ENCODE results near the gene CRIM1. TPM values are rescaled to one million over a fixed set of nuclear protein-coding genes. Genes with fewer than 3 reads are reported as not detected.

Gene CRIM1
- total and polyA plus RNA-seq, 2 donors (not counting 1 experiment from before 2014, with no cell fraction given) = 364 to 661 TPM

DNA sequence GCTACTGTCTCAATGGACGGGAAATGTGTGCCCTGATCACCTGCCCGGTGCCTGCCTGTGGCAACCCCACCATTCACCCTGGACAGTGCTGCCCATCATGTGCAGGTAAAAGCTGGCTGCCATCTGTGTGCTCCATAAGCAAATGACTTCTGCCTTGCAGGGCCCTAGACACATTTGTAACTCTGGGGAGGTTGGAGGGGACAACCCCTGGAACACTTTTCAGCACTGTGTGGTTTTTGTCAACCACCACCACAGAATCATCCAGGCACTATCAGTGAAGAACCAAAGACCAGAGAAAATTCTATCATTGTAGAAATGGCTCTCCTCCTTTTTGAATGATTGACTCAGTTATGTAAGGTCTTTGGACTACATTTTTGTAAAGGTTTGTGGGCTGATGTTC lies 158.1 kb downstream of the CRIM1 start:
- peaks cover 6% of the 10 kb centered on the region for H3K4me1 ChIP-seq (ENCODE audit: control insufficient read depth, extremely low read depth, insufficient read depth, low read length)
- H3K9me3 ChIP-seq (ENCODE audit: control insufficient read depth, insufficient read depth, low read depth, low read length) = no peaks in the 10 kb centered on the region
- H3K27ac ChIP-seq (ENCODE audit: insufficient read depth, low read length) = no peak overlapping the region
- no peaks in the 10 kb centered on the region for H4K20me1 ChIP-seq (ENCODE audit: control insufficient read depth, extremely low read depth, insufficient read depth, low read length)
- no peaks in the 10 kb centered on the region for H3K27me3 ChIP-seq (ENCODE audit: control insufficient read depth, insufficient read depth, low read length)
- H3K79me2 ChIP-seq (ENCODE audit: control insufficient read depth, insufficient read depth, low read length) = peaks cover 18% of the 10 kb centered on the region
- H3K9ac ChIP-seq (ENCODE audit: insufficient read depth, low read length) = no peak overlapping the region
- no peak for DNase-seq (ENCODE audit: low read depth in 2 of 2)
- no peak overlapping the region for H3K4me3 ChIP-seq (replicated peaks in 1 of 4; ENCODE audit: control extremely low read depth in 1 of 4, insufficient read depth in 1 of 4, low read depth in 3 of 4, low read length in 4 of 4)
- TF ChIP-seq EZH2 (IDR thresholded peaks at IDR 0.05; ENCODE audit: low read length, missing control alignments) = no peak
- TF ChIP-seq, protein P1, sequence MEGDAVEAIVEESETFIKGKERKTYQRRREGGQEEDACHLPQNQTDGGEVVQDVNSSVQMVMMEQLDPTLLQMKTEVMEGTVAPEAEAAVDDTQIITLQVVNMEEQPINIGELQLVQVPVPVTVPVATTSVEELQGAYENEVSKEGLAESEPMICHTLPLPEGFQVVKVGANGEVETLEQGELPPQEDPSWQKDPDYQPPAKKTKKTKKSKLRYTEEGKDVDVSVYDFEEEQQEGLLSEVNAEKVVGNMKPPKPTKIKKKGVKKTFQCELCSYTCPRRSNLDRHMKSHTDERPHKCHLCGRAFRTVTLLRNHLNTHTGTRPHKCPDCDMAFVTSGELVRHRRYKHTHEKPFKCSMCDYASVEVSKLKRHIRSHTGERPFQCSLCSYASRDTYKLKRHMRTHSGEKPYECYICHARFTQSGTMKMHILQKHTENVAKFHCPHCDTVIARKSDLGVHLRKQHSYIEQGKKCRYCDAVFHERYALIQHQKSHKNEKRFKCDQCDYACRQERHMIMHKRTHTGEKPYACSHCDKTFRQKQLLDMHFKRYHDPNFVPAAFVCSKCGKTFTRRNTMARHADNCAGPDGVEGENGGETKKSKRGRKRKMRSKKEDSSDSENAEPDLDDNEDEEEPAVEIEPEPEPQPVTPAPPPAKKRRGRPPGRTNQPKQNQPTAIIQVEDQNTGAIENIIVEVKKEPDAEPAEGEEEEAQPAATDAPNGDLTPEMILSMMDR (conservative IDR thresholded peaks at IDR 0.05 in 1 of 2, IDR thresholded peaks at IDR 0.05 in 1 of 2; ENCODE audit: low read depth in 1 of 2, low read length in 2 of 2) = no peak
- no peak overlapping the region for H2AFZ ChIP-seq (ENCODE audit: low read length)
- no peak overlapping the region for H3K4me2 ChIP-seq (ENCODE audit: extremely low read depth, insufficient read depth, low read length)
- peaks cover 26% of the 10 kb centered on the region for H3K36me3 ChIP-seq (ENCODE audit: control insufficient read depth, insufficient read depth, low read length)

DNA sequence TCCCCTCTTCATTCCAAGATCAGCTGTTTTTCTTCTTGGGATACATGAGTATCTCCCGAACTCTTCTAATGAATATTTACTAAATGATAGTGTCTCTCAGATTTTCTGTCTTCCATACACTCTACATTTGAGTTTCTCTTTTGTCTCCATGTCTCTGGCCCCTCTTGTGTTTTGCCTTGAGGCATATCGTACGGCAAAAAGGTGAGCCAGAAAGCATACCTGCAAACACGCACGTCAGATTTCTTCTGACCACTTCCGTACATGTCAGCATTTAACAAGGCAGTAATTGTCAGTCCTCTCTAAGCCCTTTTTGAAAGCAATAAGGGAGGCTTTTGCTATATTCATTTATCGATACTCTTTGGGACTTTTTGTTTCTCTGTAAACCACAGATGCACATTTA lies 160.0 kb downstream of the CRIM1 start:
- DNase-seq (ENCODE audit: low read depth in 2 of 2) = no peak
- H4K20me1 ChIP-seq (ENCODE audit: control insufficient read depth, extremely low read depth, insufficient read depth, low read length) = no peaks in the 10 kb centered on the region
- no peak overlapping the region for H2AFZ ChIP-seq (ENCODE audit: low read length)
- H3K4me3 ChIP-seq (replicated peaks in 1 of 4; ENCODE audit: control extremely low read depth in 1 of 4, insufficient read depth in 1 of 4, low read depth in 3 of 4, low read length in 4 of 4) = no peak overlapping the region
- peaks cover 29% of the 10 kb centered on the region for H3K36me3 ChIP-seq (ENCODE audit: control insufficient read depth, insufficient read depth, low read length)
- no peaks in the 10 kb centered on the region for H3K9me3 ChIP-seq (ENCODE audit: control insufficient read depth, insufficient read depth, low read depth, low read length)
- H3K4me1 ChIP-seq (ENCODE audit: control insufficient read depth, extremely low read depth, insufficient read depth, low read length) = peaks cover 6% of the 10 kb centered on the region
- no peak overlapping the region for H3K9ac ChIP-seq (ENCODE audit: insufficient read depth, low read length)
- H3K4me2 ChIP-seq (ENCODE audit: extremely low read depth, insufficient read depth, low read length) = no peak overlapping the region
- H3K79me2 ChIP-seq (ENCODE audit: control insufficient read depth, insufficient read depth, low read length) = peaks cover 13% of the 10 kb centered on the region
- no peak for TF ChIP-seq EZH2 (IDR thresholded peaks at IDR 0.05; ENCODE audit: low read length, missing control alignments)
- TF ChIP-seq, protein P1 (conservative IDR thresholded peaks at IDR 0.05 in 1 of 2, IDR thresholded peaks at IDR 0.05 in 1 of 2; ENCODE audit: low read depth in 1 of 2, low read length in 2 of 2) = no peak
- H3K27ac ChIP-seq (ENCODE audit: insufficient read depth, low read length) = no peak overlapping the region
- no peaks in the 10 kb centered on the region for H3K27me3 ChIP-seq (ENCODE audit: control insufficient read depth, insufficient read depth, low read length)

GRCh38 chr2:36516136-36516870 lies 160.7 kb downstream of the CRIM1 start:
- DNase-seq (ENCODE audit: low read depth in 2 of 2) = peak; percentile 18 to 62
- H3K27ac ChIP-seq (ENCODE audit: insufficient read depth, low read length) = peak overlapping the region; percentile 49
- no peak overlapping the region for H3K4me3 ChIP-seq (replicated peaks in 1 of 4; ENCODE audit: control extremely low read depth in 1 of 4, insufficient read depth in 1 of 4, low read depth in 3 of 4, low read length in 4 of 4)
- peaks cover 35% of the 10 kb centered on the region for H3K36me3 ChIP-seq (ENCODE audit: control insufficient read depth, insufficient read depth, low read length)
- H3K9me3 ChIP-seq (ENCODE audit: control insufficient read depth, insufficient read depth, low read depth, low read length) = no peaks in the 10 kb centered on the region
- no peaks in the 10 kb centered on the region for H3K27me3 ChIP-seq (ENCODE audit: control insufficient read depth, insufficient read depth, low read length)
- TF ChIP-seq EZH2 (IDR thresholded peaks at IDR 0.05; ENCODE audit: low read length, missing control alignments) = no peak
- TF ChIP-seq, protein P1 (conservative IDR thresholded peaks at IDR 0.05 in 1 of 2, IDR thresholded peaks at IDR 0.05 in 1 of 2; ENCODE audit: low read depth in 1 of 2, low read length in 2 of 2) = no peak
- H3K9ac ChIP-seq (ENCODE audit: insufficient read depth, low read length) = no peak overlapping the region
- H4K20me1 ChIP-seq (ENCODE audit: control insufficient read depth, extremely low read depth, insufficient read depth, low read length) = no peaks in the 10 kb centered on the region
- H2AFZ ChIP-seq (ENCODE audit: low read length) = no peak overlapping the region
- H3K4me2 ChIP-seq (ENCODE audit: extremely low read depth, insufficient read depth, low read length) = no peak overlapping the region
- H3K79me2 ChIP-seq (ENCODE audit: control insufficient read depth, insufficient read depth, low read length) = peaks cover 10% of the 10 kb centered on the region
- peaks cover 6% of the 10 kb centered on the region for H3K4me1 ChIP-seq (ENCODE audit: control insufficient read depth, extremely low read depth, insufficient read depth, low read length)

All from fibroblast of lung (primary cell).